Lower leg skin (tissue), 4 donors: ENCODE data around the gene UGT1A4. TPM values are rescaled to one million over a fixed set of nuclear protein-coding genes. Genes with fewer than 3 reads are reported as not detected.
"Not testable (repeated sequence)": the region's sequence is repeated elsewhere in the genome, so short reads cannot be mapped to it uniquely, and the experiment has no call there.

Experiments used
- DNase-seq, 2 donors: peaks; one replicate each; pipeline ENCODE4 v3.0.0-alpha.2; 2019; ENCODE audit warnings: low spot score in 2 of 2
- H3K4me3 ChIP-seq: fragments of 200-600 bp; sonication (generic); 2 replicates; pipeline ENCODE4 v1.5.1; 2017; ENCODE audit warnings: mild to moderate bottlenecking, low read depth; ENCODE audit not compliant: poor library complexity, severe bottlenecking
- CTCF ChIP-seq, 3 donors: fragments of 450-650 bp; IDR thresholded peaks; one replicate each; pipeline ENCODE4 v1.5.1; 2016; ENCODE audit warnings: antibody characterized with exemption in 3 of 3, mild to moderate bottlenecking in 3 of 3, moderate library complexity in 2 of 3
- POLR2A ChIP-seq, 2 donors: fragments of 450-650 bp; IDR thresholded peaks; one replicate each; pipeline ENCODE4 v1.6.1; 2016 to 2017; ENCODE audit warnings: antibody characterized with exemption in 2 of 2, mild to moderate bottlenecking in 1 of 2, moderate library complexity in 1 of 2
- WGBS, 2 donors: methylation state at CpG; one replicate each; pipeline ENCODE4 v1.1.5; 2018; 5-methylcytosine and 5-hydroxymethylcytosine counted together
- intact Hi-C: fragments of 100-400 bp; cut with DNase I; formaldehyde crosslinking; loops from one replicate; pipeline ENCODE4 v1.15.0; 2023; ENCODE audit warnings: low total_unique reads
- total RNA-seq, 4 donors: library from RNA; depleted of rRNA; stranded (reverse); fragments of >200 nt; gene quantifications; one replicate each; pipeline ENCODE4 v1.1.0, GENCODE V29; 2016

UGT1A4 gene
- total RNA-seq, 4 donors from 2014 or later = 1.0 to 2.9 (median 2.4) TPM

- intact Hi-C loops = no loop called here
- TF ChIP-seq POLR2A (IDR thresholded peaks at IDR 0.05) (no peak), CTCF (IDR thresholded peaks at IDR 0.05) (no peak)
- no peak for DNase-seq
- H3K4me3 ChIP-seq = no peak overlapping the region
- 76 to 80% methylated on average over 10 of the region's 10 CpGs for WGBS, 2 donors
Measured at GRCh38 chr2:233746475-233747282, 28.1 kb downstream of the UGT1A4 start.

GRCh38 chr2:233747283-233747544 lies 28.7 kb downstream of the UGT1A4 start:
- 96 to 99% methylated on average over 6 of the region's 6 CpGs for WGBS, 2 donors
- no peak overlapping the region for H3K4me3 ChIP-seq
- TF ChIP-seq CTCF (IDR thresholded peaks at IDR 0.05) = no peak
- no peak for TF ChIP-seq POLR2A (IDR thresholded peaks at IDR 0.05)
- DNase-seq = no peak
- intact Hi-C loops = no loop called here

- DNase-seq, intact Hi-C loops, H3K4me3 ChIP-seq: not testable (repeated sequence)
- WGBS, 2 donors = 76 to 92% methylated on average over 2 of the region's 2 CpGs
Measured at GRCh38 chr2:233750689-233751088, 32.2 kb downstream of the UGT1A4 start.

- DNase-seq, H3K4me3 ChIP-seq, intact Hi-C loops: not testable (repeated sequence)
- 73 to 77% methylated on average over 2 of the region's 2 CpGs for WGBS, 2 donors
Measured at GRCh38 chr2:233751212-233752009, 32.9 kb downstream of the UGT1A4 start.

- no peak for DNase-seq
- TF ChIP-seq CTCF (IDR thresholded peaks at IDR 0.05) (no peak), POLR2A (IDR thresholded peaks at IDR 0.05) (no peak)
- WGBS, 2 donors = 93 to 95% methylated on average over 38 to 41 of the region's 44 CpGs
- intact Hi-C loops = no loop called here
- H3K4me3 ChIP-seq = no peak overlapping the region
Measured at GRCh38 chr2:233754872-233755611, 36.5 kb downstream of the UGT1A4 start.

- no peak overlapping the region for H3K4me3 ChIP-seq
- intact Hi-C loops = no loop called here
- no peak for DNase-seq
- TF ChIP-seq POLR2A (IDR thresholded peaks at IDR 0.05) (no peak), CTCF (IDR thresholded peaks at IDR 0.05) (no peak)
- WGBS, 2 donors = 71 to 73% methylated on average over 7 of the region's 7 CpGs
Measured at GRCh38 chr2:233756429-233757081, 38.0 kb downstream of the UGT1A4 start.
